HG03558 (cell line): Measurements from ENCODE around the gene ASB6.
"Not testable (repeated sequence)": the region's sequence is repeated elsewhere in the genome, so short reads cannot be mapped to it uniquely, and the experiment has no call there.

ENCODE experiments used
- ATAC-seq: cut with Tn5 transposase; IDR thresholded peaks from one replicate; pipeline ENCODE4 v1.9.1; 2021; ENCODE audit warnings: moderate number of reproducible peaks; ENCODE audit not compliant: unreplicated experiment; ENCODE audit errors: extremely low read depth

ASB6 gene

GRCh38 chr9:129667850-129668249 lies 25.9 kb upstream of the ASB6 start:
- no peak for ATAC-seq

DNA sequence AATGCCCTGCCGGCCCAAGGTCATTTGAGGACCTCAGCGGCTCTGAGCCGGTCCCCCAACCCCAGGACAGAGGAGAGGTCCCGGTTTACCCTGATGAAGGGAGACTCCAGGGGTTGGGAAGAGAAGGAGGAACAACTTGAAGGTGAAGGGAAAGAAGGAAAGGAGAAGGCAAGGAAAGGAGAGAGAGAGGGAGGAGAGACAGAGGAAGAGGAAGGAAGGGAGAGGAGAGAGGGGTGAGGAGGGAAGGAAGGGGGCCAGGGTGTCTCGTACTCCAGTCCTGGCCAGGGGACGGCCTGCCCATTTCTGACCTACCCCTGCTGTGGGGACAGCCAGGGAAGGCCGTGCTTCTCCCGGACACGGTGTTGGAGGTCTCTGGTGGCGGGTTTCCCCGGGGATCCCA lies 25.4 kb upstream of the ASB6 start:
- ATAC-seq: no peak

DNA sequence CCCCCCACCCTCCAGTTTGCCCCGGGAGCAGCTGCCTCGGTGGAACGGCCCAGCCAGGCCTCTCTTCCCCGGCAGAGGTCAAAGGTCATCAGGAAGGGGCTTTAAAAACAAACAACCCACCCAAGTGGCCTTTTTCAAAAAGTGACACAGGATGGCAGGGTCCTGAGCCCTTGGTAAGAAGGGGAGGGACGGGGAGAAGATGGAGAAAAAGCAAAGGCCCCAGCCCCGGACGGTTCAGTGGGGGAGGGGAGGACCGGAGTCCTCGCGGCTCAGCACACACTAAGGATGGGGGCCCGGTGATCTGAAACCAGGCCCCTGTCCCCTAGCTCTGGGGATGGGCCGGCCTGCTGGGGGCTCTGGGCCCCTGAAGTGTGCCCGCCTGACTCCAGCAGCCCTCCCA lies 24.6 kb upstream of the ASB6 start:
- no peak for ATAC-seq

DNA sequence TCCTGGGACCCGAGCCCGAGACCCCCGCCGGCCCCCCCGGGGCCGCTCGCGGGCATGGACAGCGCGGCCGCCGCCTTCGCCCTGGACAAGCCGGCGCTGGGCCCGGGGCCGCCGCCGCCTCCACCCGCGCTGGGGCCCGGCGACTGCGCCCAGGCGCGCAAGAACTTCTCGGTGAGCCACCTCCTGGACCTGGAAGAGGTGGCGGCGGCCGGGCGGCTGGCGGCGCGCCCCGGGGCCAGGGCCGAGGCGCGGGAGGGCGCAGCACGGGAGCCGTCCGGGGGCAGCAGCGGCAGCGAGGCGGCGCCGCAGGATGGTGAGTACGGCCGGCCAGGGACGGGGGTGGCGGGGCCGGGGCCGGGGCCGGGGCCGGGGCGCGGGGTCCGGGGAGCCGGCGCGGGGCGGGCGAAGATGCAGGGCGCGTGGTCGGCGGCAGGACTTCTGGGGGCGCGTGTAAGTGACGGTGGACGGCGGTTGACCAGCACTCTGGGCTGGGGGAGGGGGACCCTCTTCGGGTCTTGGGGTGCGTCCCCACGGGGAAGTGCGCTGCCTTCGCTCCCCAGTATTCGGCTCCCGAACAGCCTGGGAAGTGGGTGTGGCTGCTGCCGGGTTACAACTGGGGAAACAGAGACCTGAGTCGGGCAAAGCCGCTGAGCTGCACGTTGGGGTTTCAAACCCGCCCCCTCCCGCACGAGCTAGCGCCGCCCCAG lies 24.0 kb upstream of the ASB6 start:
- ATAC-seq: no peak

- no peak for ATAC-seq
Observed at GRCh38 chr9:129665389-129665775, 23.4 kb upstream of the ASB6 start, which contains the start of gene PRRX2. Gene PRRX2, plus strand, starts transcription at chr9:129665647. Its CDS starts 221 bp downstream, at chr9:129665868.

- ATAC-seq: no peak
Observed at GRCh38 chr9:129664746-129665388, 22.9 kb upstream of the ASB6 start.

- not testable (repeated sequence) for ATAC-seq
Observed at GRCh38 chr9:129662239-129662638, 20.3 kb upstream of the ASB6 start.

DNA sequence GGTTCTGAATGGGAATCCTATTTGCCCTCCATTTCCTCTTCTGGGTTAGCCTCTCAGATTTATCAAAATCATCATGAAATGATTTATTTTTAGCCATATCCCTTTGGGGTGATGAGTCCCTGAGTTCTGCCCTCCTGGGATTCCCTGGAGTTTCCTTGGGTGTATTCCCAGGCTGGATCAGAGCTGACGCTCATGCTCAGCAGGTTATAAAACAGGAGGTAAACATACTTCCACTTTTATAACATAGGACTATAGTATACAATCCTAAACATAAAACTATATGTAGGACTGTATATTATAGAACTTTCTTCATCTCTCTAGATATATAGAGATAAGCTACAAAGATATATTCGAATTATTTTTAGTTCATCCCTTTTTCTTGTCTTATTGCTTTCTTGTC lies 19.1 kb upstream of the ASB6 start:
- ATAC-seq: no peak

DNA sequence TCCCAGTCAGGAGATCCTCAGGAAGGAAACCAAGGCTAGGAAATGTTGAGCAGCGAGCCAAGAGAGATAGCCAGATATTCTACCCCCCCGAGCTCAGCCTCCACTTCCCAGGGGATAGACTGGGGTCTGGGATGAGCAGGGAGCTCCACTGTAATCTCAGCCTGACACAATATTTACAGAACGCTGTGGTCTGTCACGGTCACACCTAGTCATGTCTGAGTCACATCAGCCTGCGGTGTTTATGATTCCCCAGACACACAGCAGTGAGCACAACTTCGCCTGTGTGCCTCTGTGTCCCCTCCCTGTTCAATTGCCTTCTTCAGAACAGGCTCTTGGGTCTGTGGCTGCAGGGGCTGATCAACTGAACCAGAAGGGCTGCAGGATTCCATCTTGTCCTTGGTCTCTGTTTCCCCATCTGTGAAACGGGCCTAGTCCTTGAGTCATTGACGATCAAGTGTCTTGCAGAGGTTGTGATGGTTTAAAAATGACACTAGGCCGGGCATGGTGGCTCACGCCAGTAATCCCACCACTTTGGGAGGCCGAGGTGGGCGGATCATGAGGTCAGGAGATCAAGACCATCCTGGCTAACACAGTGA lies 14.9 kb upstream of the ASB6 start:
- ATAC-seq: no peak

DNA sequence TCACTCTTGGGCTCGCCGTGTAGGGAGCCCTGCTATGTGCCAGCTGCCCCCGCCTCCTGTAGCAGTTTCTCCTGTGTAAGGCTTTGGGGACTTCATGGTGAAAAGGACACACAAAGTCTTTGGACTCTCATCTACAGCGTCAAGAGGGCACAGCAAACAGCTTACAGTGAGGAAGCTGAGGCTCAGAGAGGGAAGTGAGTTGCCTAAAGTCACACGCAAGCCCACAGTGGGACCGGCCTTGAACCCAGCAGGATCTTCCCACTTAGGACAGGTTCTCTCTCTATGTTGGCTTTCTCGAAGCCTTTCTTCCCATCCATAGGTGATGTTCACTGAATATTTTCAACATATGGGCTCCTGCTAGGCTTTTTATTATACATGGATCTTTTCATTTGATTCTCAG lies 13.7 kb upstream of the ASB6 start:
- no peak for ATAC-seq

DNA sequence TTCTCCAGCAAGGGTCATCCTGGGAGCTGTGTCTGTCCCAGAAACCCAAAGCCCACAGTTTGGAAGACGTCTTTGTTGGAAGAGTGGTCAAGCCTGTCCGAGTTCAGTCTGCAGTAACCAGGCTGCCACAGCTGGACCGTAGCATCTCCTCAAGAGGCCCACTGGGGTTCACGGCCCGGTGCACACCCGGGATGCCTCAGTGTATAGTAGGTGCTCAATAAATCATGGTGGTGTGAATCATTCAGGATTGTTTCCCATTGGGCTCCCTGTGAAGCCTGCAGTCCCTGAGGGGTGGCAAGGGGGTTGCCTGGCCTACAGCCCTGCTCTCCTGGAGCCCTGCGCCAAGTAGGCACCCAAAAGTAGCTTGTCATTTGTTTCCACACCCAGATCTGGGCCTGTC lies 13.2 kb upstream of the ASB6 start:
- ATAC-seq: no peak

- no peak for ATAC-seq
Observed at GRCh38 chr9:129654554-129655040, 12.6 kb upstream of the ASB6 start.

GRCh38 chr9:129653823-129654553 lies 12.0 kb upstream of the ASB6 start:
- ATAC-seq: no peak

- no peak for ATAC-seq
Observed at GRCh38 chr9:129650680-129651235, 8.8 kb upstream of the ASB6 start.

- no peak for ATAC-seq
Observed at GRCh38 chr9:129649726-129650679, 8.1 kb upstream of the ASB6 start.

DNA sequence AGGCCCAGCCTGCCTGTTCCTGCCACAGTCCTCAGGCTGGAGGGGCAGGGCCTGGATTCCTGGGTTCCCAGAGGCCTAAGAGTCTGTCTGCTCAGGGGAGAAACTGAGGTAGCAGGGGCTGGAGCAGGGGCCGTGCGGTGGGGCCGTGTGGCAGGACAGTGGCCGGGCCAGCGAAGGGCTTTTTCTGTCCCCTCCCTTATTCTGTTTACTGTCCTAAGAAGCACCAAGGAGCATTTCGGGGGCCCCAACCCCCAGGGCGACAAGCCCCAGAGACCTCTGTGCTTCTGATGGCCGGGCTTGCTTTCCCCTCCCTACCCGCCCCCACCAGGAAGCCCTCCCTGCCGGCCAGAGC lies 6.8 kb upstream of the ASB6 start:
- no peak for ATAC-seq

- ATAC-seq: no peak
Observed at GRCh38 chr9:129648092-129648763, 6.3 kb upstream of the ASB6 start.

GRCh38 chr9:129647635-129648034 lies 5.7 kb upstream of the ASB6 start:
- no peak for ATAC-seq

GRCh38 chr9:129646654-129647053 lies 4.7 kb upstream of the ASB6 start:
- ATAC-seq: no peak
